ENCODE results near the gene SIRT3.

The SIRT3 gene

GRCh38 chr11:215581-216037, 20.5 kb downstream of the SIRT3 start:
- no peak for DNase-seq (ENCODE audit: low read depth in 2 of 2)

DNA sequence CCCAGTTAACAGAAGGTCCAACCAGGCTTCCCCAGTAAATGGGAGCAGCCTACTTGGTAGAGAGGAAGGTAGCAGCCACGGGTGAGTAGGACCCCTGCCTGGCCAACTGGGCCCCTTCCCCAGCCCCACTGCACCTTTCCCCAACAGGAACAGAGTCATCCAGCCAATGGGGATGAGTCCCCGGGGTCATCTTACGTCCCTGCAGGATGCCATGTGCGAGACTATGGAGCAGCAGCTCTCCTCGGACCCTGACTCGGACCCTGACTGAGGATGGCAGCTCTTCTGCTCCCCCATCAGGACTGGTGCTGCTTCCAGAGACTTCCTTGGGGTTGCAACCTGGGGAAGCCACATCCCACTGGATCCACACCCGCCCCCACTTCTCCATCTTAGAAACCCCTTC, 22.1 kb downstream of the SIRT3 start:
- no peak for DNase-seq (ENCODE audit: low read depth in 2 of 2)

- no peak for DNase-seq (ENCODE audit: low read depth in 2 of 2)
Measured at GRCh38 chr11:213111-213510, 23.0 kb downstream of the SIRT3 start.

DNA sequence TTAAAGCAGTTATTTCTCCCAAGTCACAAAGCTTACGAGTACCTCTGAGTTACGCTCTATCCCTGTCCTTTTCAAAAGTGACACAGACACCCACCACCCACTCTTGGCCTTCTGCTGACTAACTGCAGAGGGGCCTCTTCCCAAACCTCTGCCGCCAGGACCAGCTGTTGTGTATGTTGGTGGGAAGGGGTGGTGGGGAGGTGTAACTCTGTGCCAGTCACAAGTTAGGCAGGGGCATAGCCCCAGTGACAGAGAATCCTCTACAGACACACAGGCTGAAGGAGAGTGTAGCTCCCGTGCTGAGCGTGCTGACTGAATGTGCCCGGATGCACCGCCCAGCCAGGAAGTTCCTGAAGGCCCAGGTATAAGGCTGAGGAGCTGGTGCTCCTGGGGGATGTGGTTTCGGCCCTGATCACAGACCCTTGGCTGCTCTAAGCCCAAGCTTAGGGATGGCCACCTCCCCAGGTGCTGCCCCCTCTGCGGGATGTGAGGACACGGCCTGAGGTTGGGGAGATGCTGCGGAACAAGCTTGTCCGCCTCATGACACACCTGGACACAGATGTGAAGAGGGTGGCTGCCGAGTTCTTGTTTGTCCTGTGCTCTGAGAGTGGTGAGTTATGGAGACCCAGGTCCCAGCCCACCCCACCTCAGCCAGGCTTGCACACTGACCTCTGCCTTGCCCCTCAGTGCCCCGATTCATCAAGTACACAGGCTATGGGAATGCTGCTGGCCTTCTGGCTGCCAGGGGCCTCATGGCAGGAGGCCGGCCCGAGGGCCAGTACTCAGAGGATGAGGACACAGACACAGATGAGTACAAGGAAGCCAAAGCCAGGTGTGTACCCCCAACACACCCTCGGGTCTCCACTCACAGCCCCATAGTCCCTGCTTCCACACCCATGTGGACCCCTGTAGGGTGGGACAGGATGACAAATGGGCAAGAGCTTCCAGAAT, 23.7 kb downstream of the SIRT3 start:
- DNase-seq (ENCODE audit: low read depth in 2 of 2), result no peak

DNA sequence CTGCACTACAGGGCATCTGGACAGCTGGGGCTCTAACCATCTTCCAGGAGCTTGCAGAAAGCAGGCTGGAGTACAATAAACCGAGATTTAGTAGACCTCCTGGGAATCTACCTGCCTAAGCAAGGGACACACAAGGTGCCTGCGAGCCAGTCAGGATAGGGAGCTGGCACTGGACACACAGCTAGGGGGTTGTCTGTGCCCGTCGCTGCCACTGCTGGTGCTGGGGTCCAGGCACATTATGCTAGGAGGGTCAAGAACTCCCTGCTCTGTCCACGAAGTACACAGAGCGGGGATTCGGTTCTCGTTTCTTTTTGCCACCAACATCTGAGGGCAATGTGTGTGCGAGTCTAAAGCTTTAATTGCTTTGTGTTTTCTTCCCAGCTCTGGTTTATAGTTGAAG, 24.4 kb downstream of the SIRT3 start:
- no peak for DNase-seq (ENCODE audit: low read depth in 2 of 2)

GRCh38 chr11:211295-211694, 24.8 kb downstream of the SIRT3 start:
- DNase-seq (ENCODE audit: low read depth in 2 of 2), result no peak

DNA sequence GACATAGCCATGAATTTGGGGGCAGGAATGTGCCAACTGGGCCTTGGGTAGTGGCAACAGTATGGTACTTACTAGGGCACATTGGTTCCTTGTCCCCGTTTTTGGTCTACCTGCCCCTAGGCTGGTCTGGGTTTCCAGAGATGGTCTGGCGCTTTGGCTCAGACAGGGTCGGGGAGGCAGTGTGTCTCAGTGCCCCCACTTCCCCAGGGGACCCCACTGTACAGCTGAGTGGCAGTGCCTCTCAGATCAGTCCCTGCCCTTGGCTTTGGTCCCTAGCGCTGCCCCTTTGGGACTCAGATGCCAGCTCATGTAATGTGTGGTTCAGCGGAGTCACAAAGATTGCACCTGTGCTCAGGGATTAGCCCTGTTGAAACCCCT, 25.4 kb downstream of the SIRT3 start:
- no peak for DNase-seq (ENCODE audit: low read depth in 2 of 2)

DNA sequence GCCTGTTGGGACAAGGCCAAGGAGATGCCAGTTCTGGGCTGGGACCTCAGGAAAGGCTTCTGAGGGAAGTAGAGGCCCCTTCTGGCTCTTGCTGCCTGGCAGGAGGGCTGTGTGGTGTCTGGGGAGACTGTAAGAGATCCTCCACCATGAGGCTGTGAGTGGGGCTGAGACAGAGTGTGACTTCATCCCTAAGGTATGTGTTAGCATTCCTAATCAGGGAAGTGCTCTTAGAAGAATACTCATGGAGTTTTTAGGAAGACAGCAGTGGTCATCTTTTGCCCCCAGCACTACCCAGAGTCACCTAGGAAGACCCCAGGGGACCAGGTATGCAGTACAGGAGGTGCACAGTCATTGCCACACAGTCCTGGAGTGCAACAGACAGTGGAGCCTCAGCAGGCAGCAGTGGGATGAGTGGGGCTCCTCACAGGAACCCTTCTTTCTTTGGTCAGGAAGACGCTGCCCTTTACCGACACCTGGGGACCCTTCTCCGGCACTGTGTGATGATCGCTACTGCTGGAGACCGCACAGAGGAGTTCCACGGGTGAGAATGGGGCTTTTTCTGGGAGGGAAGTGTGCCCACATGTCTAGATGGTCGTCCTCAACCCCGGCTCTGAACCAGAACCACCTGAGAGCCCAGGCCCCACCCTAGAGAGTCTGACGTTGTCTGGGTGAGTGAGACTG, 25.9 kb downstream of the SIRT3 start:
- DNase-seq (ENCODE audit: low read depth in 2 of 2), result no peak

DNA sequence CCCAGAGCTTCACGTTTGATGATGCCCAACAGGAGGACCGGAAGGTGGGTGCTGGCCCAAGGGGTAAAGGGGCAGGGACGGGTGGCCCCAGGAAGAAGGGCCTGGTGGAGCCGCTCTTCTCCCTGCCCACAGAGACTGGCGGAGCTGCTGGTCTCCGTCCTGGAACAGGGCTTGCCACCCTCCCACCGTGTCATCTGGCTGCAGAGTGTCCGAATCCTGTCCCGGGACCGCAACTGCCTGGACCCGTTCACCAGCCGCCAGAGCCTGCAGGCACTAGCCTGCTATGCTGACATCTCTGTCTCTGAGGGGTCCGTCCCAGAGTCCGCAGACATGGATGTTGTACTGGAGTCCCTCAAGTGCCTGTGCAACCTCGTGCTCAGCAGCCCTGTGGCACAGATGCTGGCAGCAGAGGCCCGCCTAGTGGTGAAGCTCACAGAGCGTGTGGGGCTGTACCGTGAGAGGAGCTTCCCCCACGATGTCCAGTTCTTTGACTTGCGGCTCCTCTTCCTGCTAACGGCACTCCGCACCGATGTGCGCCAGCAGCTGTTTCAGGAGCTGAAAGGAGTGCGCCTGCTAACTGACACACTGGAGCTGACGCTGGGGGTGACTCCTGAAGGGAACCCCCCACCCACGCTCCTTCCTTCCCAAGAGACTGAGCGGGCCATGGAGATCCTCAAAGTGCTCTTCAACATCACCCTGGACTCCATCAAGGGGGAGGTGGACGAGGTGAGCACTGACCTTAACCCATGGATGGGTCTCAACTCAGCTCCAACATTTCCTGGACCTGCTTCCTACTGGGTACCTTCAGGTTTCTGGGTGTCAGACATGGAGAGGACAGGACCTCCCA, 26.6 kb downstream of the SIRT3 start:
- DNase-seq (ENCODE audit: low read depth in 2 of 2), result no peak

- peak in 1 of 2 donors; percentile 53 for DNase-seq (ENCODE audit: low read depth in 2 of 2)
Measured at GRCh38 chr11:208917-209260, 27.3 kb downstream of the SIRT3 start.

DNA sequence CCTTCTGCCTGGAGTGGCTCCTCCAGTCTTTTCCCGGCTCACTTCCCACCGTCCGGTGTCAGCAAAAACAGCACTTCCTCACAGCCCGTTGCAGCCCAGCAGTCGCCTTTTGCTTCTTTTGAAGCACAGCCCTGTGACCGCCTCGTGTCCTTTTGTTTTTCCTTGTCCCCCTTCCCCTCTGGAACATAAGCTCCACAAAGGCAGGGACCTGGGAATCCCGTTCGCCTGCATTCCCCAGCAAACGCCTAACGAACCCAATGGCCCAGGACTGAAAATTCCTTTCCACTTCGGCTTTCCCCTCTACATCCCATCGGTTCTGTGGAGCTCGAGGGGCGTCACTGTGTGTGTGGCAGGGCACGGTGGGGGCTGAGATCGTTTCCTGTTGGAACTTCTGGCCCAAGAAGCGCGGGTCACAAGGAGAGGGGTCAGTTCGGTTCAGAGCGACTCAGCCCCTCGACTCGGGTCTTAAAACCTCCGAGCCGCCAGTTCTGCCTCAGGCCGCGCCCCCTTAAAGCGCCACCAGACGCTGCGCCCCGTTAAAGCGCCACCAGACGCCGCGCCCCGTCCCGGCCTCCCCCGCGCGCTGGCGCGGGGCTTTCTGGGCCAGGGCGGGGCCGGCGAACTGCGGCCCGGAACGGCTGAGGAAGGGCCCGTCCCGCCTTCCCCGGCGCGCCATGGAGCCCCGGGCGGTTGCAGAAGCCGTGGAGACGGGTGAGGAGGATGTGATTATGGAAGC, 27.8 kb downstream of the SIRT3 start:
- peak; percentile 59 to 78 for DNase-seq (ENCODE audit: low read depth in 2 of 2)

DNA sequence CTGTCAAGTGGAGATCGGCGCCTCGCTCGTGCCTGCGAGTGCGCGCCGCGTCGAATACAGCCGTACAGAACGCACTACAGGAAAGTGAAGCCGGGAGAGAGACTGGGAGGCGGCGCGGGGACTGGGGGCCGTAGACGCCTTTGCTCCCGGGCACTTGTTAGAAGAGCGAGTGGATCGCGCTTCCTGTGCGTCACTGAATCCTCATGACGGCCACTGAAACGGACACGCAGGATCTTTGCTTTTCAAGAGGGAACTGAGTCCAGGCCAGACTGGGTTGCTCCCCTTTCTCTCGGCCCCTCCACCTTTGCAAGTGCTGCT, 28.3 kb downstream of the SIRT3 start:
- DNase-seq (ENCODE audit: low read depth in 2 of 2), result no peak

DNA sequence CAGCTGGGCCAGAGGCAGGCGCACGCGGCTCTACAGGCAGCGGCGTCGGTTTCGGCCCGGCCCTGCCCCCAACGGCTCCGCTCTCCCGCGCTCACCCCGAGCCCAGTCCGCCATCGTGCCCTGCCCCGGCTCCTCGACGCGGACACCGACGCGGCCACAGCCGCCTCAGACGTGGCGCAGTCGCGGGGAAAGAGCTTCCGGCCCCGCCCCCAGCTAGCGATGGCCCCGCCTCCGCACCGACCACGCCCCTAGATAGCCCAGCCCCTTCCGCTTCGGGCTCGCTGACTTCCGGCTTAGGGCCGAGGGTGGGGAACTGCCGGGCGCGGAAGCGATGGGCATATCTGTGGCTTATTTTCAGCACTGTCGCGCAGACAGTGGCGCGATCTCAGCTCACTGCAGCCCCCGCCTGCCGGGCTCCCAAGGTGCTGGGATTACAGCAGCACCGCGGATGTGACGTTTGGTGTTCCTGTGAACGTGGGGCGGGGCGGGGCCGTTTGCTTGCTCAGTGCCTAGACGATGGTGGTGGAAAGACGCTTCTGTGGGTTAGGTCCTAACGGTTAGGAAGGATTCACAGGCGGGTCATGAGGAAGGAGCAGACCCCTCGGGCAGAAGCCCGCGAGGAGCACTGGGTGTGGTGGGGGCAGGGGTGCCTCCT, 28.8 kb downstream of the SIRT3 start, which contains the start of the genes BET1L and RIC8A:
Gene BET1L (minus strand): TSS at position 192 of the 655 bp plus-strand sequence. CDS start 78 bp downstream, at position 114.
Gene RIC8A (plus strand): TSS at position 501 of the 655 bp plus-strand sequence. CDS start 1,147 bp downstream, outside the sequence.
- DNase-seq (ENCODE audit: low read depth in 2 of 2), result peak; percentile 96 to 98

DNA sequence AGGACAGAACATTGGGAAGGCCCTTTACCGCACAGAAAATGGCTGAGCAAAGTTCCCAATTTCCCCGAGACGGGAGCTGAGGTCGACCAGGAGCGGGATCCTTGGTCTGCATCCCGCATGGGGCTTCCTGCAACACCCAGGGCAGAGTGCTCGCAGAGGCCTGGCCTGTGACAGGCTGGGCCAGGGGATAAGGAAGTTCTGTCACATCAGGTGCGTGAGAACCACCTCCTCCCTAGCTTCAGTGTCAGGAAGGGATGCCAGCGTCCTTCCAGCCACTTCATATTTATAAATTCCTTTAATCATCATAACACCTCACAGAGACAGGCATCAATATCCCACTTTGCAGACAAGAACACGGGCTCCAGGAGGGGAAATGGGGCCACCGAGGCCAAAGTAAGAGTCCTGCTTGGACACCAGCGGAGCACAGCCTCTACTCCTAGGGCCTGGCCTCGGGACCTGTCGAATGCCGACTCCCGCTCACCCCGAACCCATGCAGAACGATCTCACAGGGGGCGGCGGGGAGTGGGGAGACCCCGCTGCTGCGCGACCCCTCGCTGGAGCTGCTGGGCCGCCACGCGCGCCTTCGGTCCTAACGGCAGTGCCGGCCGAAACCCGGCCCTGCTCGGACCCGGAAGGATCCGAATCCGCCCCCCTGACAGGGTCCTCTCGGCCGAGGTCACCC, 29.5 kb downstream of the SIRT3 start:
- DNase-seq (ENCODE audit: low read depth in 2 of 2), result no peak

GRCh38 chr11:206002-206384, 30.1 kb downstream of the SIRT3 start:
- no peak for DNase-seq (ENCODE audit: low read depth in 2 of 2)

- no peak for DNase-seq (ENCODE audit: low read depth in 2 of 2)
Measured at GRCh38 chr11:205221-206001, 30.7 kb downstream of the SIRT3 start.

GRCh38 chr11:204587-205109, 31.5 kb downstream of the SIRT3 start:
- no peak for DNase-seq (ENCODE audit: low read depth in 2 of 2)

DNA sequence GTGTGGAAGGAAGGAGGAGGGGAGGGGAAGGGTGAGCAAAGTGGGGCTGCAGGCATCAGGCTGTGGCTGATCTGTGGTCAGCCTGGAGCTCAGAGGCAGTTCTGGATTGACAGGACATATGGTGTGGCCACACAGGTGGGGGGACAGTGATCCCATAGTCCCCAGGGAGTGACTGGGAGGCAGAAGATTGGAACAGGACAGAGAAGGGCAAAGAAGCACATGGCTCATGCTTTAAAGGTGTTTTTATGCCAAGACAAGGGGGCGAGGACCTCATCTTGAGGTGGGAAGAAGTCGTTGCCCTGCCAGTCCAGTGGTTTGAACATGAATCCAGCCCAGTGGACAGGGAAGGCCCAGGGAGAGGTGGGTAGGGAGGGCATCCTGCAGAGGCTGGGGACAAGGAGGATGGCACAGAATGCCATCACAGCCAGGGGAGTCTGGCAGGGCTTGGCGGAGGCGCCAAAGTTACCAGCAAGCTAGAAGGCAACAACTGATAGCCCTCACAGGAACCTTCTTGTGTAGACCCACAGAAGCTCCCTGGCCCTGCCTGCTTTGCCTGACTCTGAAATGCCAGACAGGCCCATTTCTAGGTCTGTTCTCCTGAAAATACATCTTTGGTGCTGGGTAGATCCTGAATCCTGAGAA, 32.1 kb downstream of the SIRT3 start:
- DNase-seq (ENCODE audit: low read depth in 2 of 2), result no peak

All from stimulated activated CD8-positive, alpha-beta memory T cell treated with anti-CD3 and anti-CD28 coated beads, Interleukin-7, amount 100 ng/mL, for 4 hours (primary cell).